ENCODE measurements around the gene GJB1.
"Not testable (repeated sequence)": the region's sequence is repeated elsewhere in the genome, so short reads cannot be mapped to it uniquely, and the experiment has no call there.

Gene GJB1

GRCh38 chrX:71222929-71223328 is at the start of gene GJB1:
Gene GJB1 (plus strand): TSS chrX:71223224. CDS start chrX:71223708, 484 bp downstream.
- DNase-seq, result no peak

DNA sequence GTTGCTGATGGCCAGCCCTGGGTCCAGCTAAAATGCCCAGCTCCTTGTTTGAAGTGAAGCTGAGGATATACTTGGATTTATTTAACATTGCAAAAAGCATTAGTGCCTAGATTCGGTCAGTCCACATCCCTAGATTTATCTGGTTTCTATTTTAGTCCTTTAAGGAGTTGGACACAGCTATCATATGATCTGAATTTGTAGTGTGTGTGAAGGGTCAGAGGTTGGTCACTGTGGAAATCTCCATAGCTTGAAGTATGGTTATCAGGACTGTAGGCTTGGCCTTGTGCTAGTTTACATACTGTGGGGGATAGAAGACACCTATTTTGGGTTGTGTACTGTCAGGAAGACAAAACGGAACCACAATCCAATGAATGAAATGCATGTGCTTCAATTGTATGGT is 49.6 kb upstream of the GJB1 start:
- DNase-seq, result no peak

GRCh38 chrX:71174795-71175194 is 48.2 kb upstream of the GJB1 start:
- no peak for DNase-seq

DNA sequence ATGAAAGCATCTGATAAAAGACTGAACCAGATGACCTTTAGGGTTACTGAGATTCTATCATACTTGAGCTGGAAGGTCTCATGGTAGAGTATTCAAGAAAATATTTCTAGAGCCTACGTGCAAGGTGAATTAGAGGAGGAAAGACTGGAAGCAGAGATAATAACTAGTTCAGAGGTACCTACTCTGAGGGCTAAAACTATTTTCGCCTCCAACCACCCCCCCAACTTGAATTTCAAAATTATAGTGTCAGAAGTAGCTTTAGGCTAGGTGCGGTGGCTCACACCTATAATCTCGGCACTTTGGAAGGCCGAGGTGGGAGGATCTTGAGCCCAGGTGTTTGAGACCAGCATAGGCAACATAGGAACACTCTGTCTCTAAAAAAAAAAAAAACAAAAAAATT is 47.5 kb upstream of the GJB1 start:
- DNase-seq, result no peak

DNA sequence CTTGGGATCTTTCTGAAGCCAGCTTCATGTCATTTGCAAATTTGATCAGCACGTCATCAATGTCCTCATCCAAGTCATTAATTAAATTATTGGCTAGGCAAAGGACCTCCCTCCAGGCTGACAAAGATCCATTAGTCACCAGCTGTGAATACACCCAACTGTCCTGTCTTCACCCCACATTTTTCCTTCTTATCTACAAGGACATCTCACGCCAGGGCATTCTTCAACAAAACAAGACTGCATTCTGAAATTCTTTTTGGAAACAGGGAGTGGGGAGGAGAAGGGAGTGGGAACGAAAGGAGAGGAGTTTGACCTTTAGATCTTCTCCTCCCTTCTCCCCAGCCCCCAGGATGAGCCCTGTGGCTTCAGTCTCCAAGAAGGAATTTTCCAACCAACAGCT is 45.7 kb upstream of the GJB1 start:
- no peak for DNase-seq

DNA sequence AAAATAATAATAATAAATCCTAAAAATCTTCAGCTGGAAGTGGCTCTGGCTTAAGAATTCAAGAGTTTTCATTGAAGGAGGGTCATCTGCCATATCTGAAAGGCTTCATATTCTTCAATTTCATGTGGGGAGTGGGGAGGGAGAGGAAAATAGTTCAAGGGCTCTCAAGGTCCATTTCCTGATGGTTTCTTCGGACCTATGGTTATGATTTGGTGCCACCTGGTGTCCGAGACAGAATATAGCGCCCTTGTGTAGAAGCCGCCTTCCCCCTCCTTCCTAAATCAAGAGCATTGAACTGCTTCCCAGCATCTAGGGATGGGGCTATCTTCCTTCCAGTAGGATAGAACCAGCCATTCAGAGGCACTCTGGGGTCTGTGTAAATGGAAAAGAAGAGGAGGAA is 44.1 kb upstream of the GJB1 start:
- peak; percentile 7 for DNase-seq

DNA sequence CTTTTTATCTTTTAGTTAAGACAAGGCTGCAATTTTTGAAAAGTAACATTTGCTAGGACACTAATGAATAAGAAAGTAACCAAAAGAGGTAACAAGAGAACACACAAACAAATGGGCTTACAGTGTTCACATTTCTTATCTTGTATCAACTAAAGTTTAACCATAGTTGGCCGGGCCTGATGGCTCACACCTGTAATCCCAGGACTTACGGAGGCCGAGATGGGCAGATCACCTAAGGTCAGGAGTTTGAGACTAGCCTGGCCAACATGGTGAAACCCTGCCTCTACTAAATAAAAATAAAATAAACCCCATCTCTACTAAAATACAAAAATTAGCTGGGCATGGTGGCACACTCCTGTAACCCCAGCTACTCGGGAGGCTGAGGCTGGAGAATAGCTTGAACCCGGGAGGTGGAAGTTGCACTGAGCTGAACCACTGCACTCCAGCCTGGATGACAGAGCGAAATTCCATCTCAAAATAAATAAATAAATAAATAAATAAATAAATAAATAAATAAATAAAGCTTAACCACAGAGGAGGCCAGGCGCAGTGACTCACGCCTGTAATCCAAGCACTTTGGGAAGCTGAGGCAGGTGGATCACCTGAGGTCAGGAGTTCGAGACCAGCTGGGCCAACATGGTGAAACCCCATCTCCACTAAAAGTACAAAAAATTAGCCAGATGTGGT is 42.3 kb upstream of the GJB1 start:
- not testable (repeated sequence) for DNase-seq

- DNase-seq, result peak; percentile 45
Measured at GRCh38 chrX:71181558-71181909, 41.5 kb upstream of the GJB1 start.

GRCh38 chrX:71181910-71182799 is 40.9 kb upstream of the GJB1 start:
- DNase-seq, result peak; percentile 80

DNA sequence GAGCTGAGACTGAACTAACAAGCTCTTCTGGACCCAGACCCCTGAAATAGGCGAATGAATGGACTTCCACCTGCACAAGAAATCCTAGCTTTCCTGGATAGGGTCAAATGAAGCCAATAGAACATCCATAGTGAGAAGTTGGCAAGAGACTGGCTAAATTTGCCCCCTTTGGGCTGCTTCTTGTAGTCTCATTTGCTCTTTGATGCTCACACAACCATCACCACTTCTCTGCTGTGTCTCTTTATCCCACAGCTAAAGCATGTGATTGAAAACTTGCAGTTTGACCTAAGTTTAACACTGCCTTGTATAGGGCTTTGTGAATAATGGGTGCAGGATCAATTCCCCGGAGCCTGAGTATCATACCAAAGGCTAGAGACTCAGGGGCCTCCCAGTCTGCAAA is 40.2 kb upstream of the GJB1 start:
- no peak for DNase-seq

- no peak for DNase-seq
Measured at GRCh38 chrX:71183341-71183740, 39.7 kb upstream of the GJB1 start.

DNA sequence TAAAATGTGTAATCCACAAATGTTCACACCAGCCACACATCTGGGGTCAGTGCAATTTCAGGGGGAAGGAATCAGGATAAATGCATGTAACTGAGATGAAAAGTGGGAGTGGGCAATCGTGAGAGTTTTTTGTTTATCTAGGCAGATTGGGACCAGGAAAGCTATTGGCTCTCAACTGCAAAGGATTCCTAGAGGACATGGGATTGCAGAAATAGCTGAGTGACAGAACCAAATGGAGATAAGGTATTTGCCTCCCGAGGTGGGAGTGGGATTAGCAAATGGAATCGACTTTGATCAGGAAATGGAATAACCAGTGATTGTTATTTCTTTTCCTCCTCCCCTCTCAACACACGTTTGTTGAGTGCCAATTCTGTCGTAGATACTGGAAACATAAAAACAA is 38.9 kb upstream of the GJB1 start:
- DNase-seq, result no peak

GRCh38 chrX:71184803-71185495 is 38.1 kb upstream of the GJB1 start:
- DNase-seq, result no peak

DNA sequence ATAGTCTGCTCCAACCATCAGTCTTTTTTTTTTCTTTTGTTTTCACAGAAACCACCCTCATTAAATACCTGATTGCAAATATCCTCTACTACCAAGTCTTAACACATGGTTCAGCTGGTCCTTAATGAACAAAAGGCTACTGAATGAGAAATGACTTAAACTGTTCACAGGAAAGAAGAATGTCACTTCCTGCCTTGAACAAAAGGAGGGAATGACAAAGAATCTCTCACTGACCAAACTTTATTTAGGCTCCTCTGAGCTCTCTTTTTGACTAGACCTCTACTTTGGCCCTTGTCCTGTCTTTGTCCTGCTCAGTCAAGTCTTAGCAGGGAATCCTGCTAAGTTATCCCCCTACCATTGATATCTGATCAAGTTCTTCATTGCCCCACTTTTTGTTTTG is 31.8 kb upstream of the GJB1 start:
- DNase-seq, result no peak

DNA sequence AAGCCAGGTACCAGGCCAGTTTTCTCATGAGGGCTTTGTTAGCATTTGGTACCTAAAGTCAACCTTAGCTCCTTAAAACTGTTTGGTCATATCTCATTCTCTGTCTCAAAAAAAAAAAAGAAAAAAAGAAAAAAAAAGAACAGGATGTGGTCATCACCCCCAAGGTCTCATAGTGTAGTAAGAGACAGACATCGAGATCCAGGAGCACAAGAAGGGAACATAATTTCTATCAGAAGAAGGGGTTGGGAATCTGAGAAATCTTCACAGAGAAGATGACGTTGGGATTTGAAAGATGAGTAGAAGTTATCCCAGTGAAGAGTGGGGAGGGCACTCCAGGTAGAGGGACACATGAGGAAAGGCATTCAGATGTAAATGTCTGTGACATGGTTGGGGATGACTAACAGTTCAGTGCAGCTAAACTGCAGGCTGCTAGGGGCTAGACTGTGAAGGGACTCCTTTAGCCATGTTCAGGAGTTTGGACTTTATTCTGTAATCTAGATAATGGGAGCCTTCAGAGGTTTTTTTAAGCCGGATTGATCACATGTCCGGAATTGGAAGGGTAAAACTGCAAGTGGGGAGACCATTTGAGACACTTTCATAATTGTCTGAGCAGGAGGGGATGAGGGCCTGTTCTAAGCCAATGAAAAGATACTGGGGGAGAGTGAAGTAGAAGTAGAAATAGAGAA is 26.9 kb upstream of the GJB1 start:
- DNase-seq, result no peak

DNA sequence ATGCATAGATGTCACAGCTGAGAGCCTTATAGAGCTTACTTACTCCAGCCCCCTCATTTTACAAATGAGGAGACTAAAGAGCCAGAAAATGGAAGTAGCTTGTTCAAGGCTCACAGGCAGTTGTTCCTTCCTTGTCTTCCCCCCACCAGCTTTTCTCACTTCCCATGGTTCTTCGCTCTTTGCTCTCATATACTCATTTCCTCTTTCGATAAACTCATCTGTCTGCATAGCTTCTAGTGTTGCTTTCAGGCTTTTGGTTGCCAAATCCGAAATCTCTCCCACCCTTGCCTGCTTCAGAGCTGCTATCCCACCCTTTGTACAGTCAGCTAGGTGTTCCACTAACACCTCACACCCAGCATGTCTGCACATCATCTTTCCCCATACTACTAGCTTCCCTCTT is 25.0 kb upstream of the GJB1 start:
- DNase-seq, result no peak

- no peak for DNase-seq
Measured at GRCh38 chrX:71199252-71200008, 23.6 kb upstream of the GJB1 start.

DNA sequence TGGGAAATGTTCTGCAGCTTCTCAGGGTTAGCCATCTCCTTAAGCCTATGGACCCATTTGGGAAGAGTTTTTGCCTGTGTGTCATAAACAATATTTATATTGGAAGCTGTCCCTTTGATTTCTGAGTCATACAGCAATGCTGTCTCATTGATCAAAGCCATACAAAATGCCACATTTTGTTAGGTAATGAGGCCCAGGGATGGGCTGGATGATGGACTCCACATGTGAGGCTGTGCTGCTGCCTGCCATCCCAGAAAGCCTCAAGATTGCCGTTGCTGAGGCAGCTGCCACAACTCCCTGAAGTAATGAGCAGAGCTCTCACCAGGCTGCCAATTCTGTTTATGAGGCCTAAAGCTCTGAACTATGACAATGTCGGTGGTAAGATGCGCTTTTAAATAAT is 12.2 kb upstream of the GJB1 start:
- no peak for DNase-seq

DNA sequence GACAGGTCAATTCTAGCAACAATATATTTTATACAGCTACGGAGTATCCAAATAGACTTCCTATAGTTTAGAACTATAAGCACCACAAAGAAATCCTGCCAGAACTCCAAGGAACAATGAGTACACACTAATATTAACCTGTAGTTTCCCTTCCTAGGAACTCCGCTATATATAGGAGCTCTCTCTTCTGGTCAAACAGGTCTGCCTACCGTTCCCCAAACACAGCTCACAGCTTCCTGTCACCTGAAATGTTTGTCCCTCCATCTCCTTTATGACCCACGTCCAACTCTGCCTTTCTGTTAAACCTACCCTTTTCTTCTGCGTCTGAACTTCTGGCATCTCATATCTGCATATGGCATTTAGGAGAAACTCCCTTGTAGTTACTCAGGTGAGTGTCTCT is 10.5 kb upstream of the GJB1 start:
- no peak for DNase-seq

GRCh38 chrX:71214152-71214551 is 8.9 kb upstream of the GJB1 start:
- no peak for DNase-seq

GRCh38 chrX:71214604-71215337 is 8.3 kb upstream of the GJB1 start:
- no peak for DNase-seq
